Prostate gland (tissue), 2 donors: ENCODE results near the gene DMD. TPM values are rescaled to one million over a fixed set of nuclear protein-coding genes. Genes with fewer than 3 reads are reported as not detected.
"Not testable (repeated sequence)": the region's sequence is repeated elsewhere in the genome, so short reads cannot be mapped to it uniquely, and the experiment has no call there.

Experiments used
- DNase-seq: peaks from one replicate; pipeline ENCODE4 v3.0.0-alpha.2; 2019; ENCODE audit warnings: low spot score
- H3K27ac ChIP-seq, 2 donors: fragments of 200-600 bp; sonication (generic); 2 replicates each; pipeline ENCODE4 v1.5.1; 2017 to 2019
- H3K27me3 ChIP-seq: fragments of 200-600 bp; sonication (generic); replicated peaks from 2 replicates; pipeline ENCODE4 v1.5.1; 2019; ENCODE audit not compliant: insufficient read depth
- H3K36me3 ChIP-seq, 2 donors: fragments of 200-600 bp; sonication (generic); 1 replicate in 1 of 2; 2 replicates in 1 of 2; pipeline versions ENCODE4 v1.5.1 to v1.8.1; 2017 to 2019
- H3K4me1 ChIP-seq: fragments of 200-600 bp; sonication (generic); replicated peaks from 2 replicates; pipeline ENCODE4 v1.5.1; 2019
- H3K4me3 ChIP-seq, 2 donors: fragments of 200-600 bp; sonication (generic); 2 replicates each; pipeline ENCODE4 v1.5.1; 2017 to 2019
- H3K9me3 ChIP-seq: fragments of 200-600 bp; sonication (generic); 2 replicates; pipeline ENCODE4 v1.5.1; 2017
- POLR2A ChIP-seq: fragments of 450-650 bp; IDR thresholded peaks from one replicate; pipeline ENCODE4 v1.6.1; 2016; ENCODE audit warnings: antibody characterized with exemption, mild to moderate bottlenecking
- POLR2AphosphoS5 ChIP-seq: sonication (generic); formaldehyde crosslinking; IDR thresholded peaks from one replicate; pipeline ENCODE4 v1.6.1; 2017; ENCODE audit warnings: antibody characterized with exemption
- WGBS: methylation state at CpG from one replicate; pipeline ENCODE4 v1.1.5; 2018; 5-methylcytosine and 5-hydroxymethylcytosine counted together
- intact Hi-C: fragments of 100-400 bp; cut with DNase I; formaldehyde crosslinking; loops from one replicate; pipeline ENCODE4 v1.14.2; 2022
- total RNA-seq, 2 donors: library from RNA; depleted of rRNA; stranded (reverse); fragments of >200 nt; gene quantifications; one replicate each; pipeline ENCODE4 v1.1.0, GENCODE V29; 2016
- TF ChIP-seq, protein P1 (sequence below), 4 experiments: fragments of 200-600 bp in 2 of 4; fragments of 450-650 bp in 2 of 4; sonication (generic) in 2 of 4; IDR thresholded peaks; 1 replicate in 3 of 4; 2 replicates in 1 of 4; pipeline ENCODE4 v1.5.1; 2016 to 2019; ENCODE audit warnings: antibody characterized with exemption in 4 of 4, mild to moderate bottlenecking in 2 of 4, moderate library complexity in 2 of 4

Gene DMD
- total RNA-seq, 2 donors from 2014 or later: 17.6 to 34.8 TPM

DNA sequence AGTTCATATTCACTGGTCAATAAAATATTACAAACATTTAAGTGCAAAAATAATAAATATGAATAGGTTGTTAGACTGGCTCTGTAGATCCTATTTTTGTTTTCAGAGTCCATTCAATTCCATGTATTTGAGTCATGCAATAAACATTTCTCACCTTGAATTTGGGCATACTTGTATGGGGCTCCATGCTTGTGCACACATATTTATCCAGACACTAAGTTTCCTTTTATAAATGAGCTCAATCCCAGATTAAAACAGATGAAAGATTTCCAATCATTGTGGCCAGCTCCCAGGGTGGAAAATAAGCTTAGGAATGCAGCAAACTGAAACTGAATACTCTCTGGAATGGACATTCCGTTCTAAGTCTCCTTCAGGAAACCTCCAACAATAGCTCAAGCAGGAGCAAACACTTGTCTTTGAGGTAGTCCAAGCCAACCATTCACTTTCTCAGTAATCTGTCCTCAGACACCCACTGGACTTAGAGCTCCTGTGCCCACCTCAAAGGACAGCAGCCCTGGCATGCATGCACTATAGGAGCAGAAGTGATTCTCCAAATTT lies 16.4 kb downstream of the DMD start:
- no peak overlapping the region for H3K4me3 ChIP-seq
- H3K9me3 ChIP-seq: no peaks in the 10 kb centered on the region
- H3K27ac ChIP-seq: no peak overlapping the region
- 18% methylated on average over 1 of the region's 1 CpG for WGBS
- H3K36me3 ChIP-seq: no peaks in the 10 kb centered on the region
- no peaks in the 10 kb centered on the region for H3K27me3 ChIP-seq
- intact Hi-C loops: no loop called here
- TF ChIP-seq, protein P1, sequence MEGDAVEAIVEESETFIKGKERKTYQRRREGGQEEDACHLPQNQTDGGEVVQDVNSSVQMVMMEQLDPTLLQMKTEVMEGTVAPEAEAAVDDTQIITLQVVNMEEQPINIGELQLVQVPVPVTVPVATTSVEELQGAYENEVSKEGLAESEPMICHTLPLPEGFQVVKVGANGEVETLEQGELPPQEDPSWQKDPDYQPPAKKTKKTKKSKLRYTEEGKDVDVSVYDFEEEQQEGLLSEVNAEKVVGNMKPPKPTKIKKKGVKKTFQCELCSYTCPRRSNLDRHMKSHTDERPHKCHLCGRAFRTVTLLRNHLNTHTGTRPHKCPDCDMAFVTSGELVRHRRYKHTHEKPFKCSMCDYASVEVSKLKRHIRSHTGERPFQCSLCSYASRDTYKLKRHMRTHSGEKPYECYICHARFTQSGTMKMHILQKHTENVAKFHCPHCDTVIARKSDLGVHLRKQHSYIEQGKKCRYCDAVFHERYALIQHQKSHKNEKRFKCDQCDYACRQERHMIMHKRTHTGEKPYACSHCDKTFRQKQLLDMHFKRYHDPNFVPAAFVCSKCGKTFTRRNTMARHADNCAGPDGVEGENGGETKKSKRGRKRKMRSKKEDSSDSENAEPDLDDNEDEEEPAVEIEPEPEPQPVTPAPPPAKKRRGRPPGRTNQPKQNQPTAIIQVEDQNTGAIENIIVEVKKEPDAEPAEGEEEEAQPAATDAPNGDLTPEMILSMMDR (IDR thresholded peaks at IDR 0.05): no peak
- no peak for TF ChIP-seq POLR2AphosphoS5
- no peak for TF ChIP-seq POLR2A
- DNase-seq: no peak
- H3K4me1 ChIP-seq: no peaks in the 10 kb centered on the region

DNA sequence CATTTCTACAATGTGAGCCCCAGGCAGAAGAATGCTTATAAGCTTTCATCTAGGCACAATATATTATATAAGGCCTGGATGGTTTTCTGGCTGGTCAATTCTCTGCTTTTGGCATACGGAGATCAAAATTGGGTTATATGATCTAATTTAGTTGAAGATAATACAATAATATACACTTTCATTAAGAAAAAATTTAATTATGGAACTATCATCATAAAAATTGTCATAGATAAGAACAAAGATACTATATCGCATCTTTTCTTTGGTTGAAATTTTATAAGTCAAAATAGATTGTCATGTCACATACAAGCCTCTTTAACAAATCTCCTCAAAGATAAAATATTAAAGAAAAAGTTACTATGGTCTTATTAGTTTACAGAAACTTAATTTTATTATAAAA lies 17.1 kb downstream of the DMD start:
- DNase-seq: no peak
- TF ChIP-seq POLR2A: no peak
- Histone ChIP-seq H3K27ac (no peak overlapping the region), H3K4me1 (no peaks in the 10 kb centered on the region), H3K27me3 (no peaks in the 10 kb centered on the region), H3K9me3 (no peaks in the 10 kb centered on the region), H3K36me3 (no peaks in the 10 kb centered on the region), H3K4me3 (no peak overlapping the region)
- WGBS: 92% methylated on average over 2 of the region's 2 CpGs
- intact Hi-C loops: no loop called here

DNA sequence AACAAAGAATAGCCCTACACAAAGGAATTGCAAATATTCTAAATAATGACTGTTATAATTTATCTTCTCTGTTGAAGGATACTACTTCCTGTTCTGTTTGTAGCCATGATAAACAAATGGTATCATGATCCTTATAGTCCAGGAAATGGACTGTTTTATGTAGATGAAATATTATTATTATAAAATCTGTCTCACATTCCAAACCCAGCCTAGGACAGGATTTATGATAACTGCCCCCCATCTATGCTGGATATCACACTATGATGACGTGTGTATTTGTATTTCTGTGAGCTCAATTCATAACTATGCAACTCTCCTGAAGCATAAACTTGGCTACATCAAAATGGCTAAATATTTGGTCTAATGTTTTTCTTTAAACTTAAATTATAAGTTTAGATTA lies 21.3 kb downstream of the DMD start:
- Histone ChIP-seq H3K27ac (no peak overlapping the region), H3K27me3 (no peaks in the 10 kb centered on the region), H3K4me3 (no peak overlapping the region), H3K4me1 (no peaks in the 10 kb centered on the region), H3K36me3 (no peaks in the 10 kb centered on the region), H3K9me3 (no peaks in the 10 kb centered on the region)
- no peak for DNase-seq
- intact Hi-C loops: no loop called here
- TF ChIP-seq, protein P1 (IDR thresholded peaks at IDR 0.05): no peak
- TF ChIP-seq POLR2AphosphoS5 (no peak), POLR2A (no peak)
- WGBS: 73% methylated on average over 1 of the region's 1 CpG

DNA sequence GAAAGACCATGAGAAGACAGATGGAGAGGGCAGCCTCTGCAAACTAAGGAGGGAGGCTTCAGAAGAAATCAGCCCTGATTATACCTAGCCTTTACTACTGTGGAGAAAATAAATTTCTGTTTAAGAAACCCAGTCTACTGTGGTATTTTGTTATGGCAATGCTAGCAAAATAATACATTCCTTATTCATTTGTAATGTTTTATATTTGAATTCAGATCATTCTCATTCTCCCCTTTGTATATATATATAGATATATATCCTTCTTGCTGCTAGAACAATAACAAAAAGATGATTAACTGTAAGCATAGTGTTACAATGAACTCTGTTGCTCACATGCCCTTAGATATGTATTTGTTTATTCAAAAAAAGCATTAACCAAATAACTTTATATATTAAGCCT lies 22.5 kb downstream of the DMD start:
- no peak for DNase-seq
- Histone ChIP-seq H3K9me3 (no peaks in the 10 kb centered on the region), H3K27me3 (no peaks in the 10 kb centered on the region), H3K36me3 (no peaks in the 10 kb centered on the region), H3K4me3 (no peak overlapping the region), H3K4me1 (no peaks in the 10 kb centered on the region), H3K27ac (no peak overlapping the region)
- no peak for TF ChIP-seq POLR2AphosphoS5
- no peak for TF ChIP-seq POLR2A
- TF ChIP-seq, protein P1 (IDR thresholded peaks at IDR 0.05): no peak
- intact Hi-C loops: no loop called here

DNA sequence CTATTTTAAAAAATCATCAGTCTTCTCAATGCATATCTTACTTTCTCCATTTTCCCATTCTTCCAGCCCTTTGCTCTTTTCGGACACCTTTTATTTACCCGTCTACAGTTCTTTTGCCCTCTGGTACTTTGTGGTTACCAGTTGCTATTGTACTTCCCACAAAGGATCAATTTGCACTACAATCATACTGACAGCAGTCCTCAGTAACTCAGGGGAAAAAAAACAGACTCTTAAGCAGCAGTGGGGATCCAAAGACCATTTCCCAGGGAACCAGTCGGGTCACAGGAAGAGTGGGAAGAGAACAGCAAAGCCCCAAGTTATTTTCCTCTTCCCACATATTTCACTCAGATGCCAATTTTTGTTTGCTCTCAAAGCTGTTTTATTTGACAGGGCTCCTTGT lies 23.1 kb downstream of the DMD start:
- no peaks in the 10 kb centered on the region for H3K9me3 ChIP-seq

DNA sequence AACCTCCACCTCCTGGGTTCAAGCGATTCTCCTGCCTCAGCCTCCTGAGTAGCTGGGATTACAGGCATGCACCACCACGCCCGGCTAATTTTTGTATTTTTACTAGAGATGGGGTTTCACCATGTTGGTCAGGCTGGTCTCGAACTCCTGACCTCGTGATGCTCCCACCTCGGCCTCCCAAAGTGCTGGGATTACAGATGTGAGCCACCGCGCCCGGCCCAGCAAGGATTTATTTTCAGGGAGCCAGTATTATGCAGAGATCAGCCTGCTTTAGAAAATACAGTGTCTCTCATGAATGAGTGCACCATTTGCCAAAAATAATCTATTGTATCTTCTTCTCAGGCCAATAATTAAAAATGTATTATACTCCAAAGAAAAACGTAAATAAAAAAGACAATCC lies 26.5 kb downstream of the DMD start:
- H3K4me1 ChIP-seq, DNase-seq, H3K9me3 ChIP-seq, H3K4me3 ChIP-seq, intact Hi-C loops, H3K27me3 ChIP-seq, H3K27ac ChIP-seq, H3K36me3 ChIP-seq: not testable (repeated sequence)
- 87% methylated on average over 10 of the region's 10 CpGs for WGBS

More for the DNA sequence above, 23.1 kb downstream of the DMD start:
- H3K27me3 ChIP-seq: no peaks in the 10 kb centered on the region
- TF ChIP-seq POLR2AphosphoS5 (no peak), POLR2A (no peak)
- TF ChIP-seq, protein P1 (IDR thresholded peaks at IDR 0.05): no peak
- intact Hi-C loops: no loop called here
- WGBS: 20% methylated on average over 3 of the region's 3 CpGs
- H3K4me1 ChIP-seq: no peaks in the 10 kb centered on the region
- H3K4me3 ChIP-seq: no peak overlapping the region
- no peak overlapping the region for H3K27ac ChIP-seq
- no peak for DNase-seq
- no peaks in the 10 kb centered on the region for H3K36me3 ChIP-seq
